Measurements from ENCODE around the gene RABL2A.
"Not testable (repeated sequence)": the region's sequence is repeated elsewhere in the genome, so short reads cannot be mapped to it uniquely, and the experiment has no call there.

DNA sequence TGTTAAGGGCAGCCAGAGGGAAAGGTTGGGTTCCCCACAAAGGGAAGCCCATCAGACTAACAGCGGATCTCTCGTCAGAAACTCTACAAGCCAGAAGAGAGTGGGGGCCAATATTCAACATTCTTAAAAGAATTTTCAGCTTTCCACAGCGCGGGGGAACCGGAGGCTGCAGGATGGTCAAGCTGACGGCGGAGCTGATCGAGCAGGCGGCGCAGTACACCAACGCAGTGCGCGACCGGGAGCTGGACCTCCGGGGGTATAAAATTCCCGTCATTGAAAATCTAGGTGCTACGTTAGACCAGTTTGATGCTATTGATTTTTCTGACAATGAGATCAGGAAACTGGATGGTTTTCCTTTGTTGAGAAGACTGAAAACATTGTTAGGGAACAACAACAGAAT, 30.7 kb downstream of the RABL2A start:
- TF ChIP-seq CTCF (IDR thresholded peaks at IDR 0.05; ENCODE audit: low read length); EZH2 (optimal IDR thresholded peaks at IDR 0.05; ENCODE audit: low read depth, low read length); EZH2phosphoT487 (IDR thresholded peaks at IDR 0.05; ENCODE audit: low read length): not testable (repeated sequence)
